ENCODE results near the gene HEPN1. TPM values are rescaled to one million over a fixed set of nuclear protein-coding genes. Genes with fewer than 3 reads are reported as not detected.

HEPN1 gene
- total RNA-seq, 2 experiments from 2014 or later = not detected

DNA sequence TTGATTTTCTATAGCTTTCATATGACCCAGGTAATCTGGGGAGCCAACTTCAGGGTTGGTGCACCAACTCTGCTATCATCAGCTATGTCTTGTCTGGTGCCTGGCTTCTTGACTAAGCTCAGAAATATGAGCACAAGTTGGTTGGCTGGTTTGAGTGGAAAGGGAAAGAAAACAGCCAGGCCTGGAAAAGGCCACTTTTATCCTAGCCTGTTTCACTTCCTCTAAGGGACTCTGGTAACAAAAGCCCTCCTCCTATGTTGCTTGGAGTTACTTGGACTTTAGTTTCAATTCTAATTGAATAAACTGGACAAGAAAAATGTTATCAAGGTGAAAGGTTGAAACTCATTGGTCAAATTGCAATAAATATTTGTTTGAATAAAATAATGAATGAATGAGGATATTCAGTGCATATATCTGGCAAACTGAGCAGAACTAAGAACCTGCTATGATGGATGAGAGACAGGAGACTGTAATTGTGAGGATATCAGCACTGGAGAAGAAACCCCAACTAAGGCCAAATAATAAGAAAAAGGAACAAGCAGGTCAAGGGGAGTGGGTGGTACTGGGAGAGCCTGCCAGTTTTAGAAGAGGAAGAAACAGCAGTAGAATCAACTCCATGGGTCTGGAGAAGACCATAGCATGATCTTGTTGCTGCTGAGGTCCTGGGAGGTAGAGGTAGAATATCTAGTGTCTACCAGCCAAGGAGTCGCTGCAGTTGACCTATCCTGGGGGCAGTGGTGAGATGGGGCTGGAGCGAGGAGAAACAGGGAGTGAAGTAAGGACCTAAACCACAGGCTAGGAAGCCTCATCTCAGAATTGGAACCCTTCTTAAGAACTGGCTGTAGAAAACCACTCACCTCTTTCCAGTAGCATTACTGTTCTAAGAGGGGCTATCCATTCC lies 29.6 kb upstream of the HEPN1 start:
- Mint-ChIP-seq H3K4me3 (no peak overlapping the region), H3K9me3 (no peaks in the 10 kb centered on the region), H3K4me1 (no peaks in the 10 kb centered on the region), H3K36me3 (ENCODE audit: low read depth) (no peaks in the 10 kb centered on the region), H3K27me3 (peaks cover 13% of the 10 kb centered on the region), H3K27ac (no peak overlapping the region)
- ChIA-PET CTCF (interaction anchor here (1.1 to 1.6 kb wide), 3 partner anchors 13 to 515 kb away, joined by 3 to 6 read pairs (median 6); no protein-coding TSS in a partner anchor), POLR2A (no interaction called here)
- DNase-seq = no peak

DNA sequence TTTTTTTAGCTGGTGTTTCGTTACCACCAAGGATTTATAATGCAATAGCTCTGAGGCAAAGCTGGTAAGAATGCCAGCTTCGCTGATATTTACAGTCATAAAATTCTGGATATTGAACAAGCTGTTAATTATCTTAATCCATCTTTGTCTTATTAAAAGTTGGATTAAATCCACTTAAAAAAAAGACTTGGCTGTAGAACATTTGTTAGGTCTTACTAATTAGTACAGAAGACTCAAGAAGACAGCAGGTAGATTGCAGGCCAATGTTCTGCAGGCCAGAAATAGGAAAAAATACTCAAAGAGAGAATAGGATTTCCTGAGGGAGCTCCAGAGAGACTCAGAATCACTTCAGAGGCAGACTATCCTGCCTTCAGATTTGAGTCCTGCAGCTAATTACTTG lies 28.9 kb upstream of the HEPN1 start:
- H3K36me3 Mint-ChIP-seq (ENCODE audit: low read depth) = no peaks in the 10 kb centered on the region
- H3K4me3 Mint-ChIP-seq = no peak overlapping the region
- POLR2A ChIA-PET = no interaction called here
- no peak overlapping the region for H3K27ac Mint-ChIP-seq
- DNase-seq = no peak
- H3K9me3 Mint-ChIP-seq = no peaks in the 10 kb centered on the region
- H3K4me1 Mint-ChIP-seq = no peaks in the 10 kb centered on the region
- CTCF ChIA-PET = interaction anchor here (1.6 kb wide), 1 partner anchor 14 kb away, joined by 6 read pairs; no protein-coding TSS in a partner anchor
- peaks cover 13% of the 10 kb centered on the region for H3K27me3 Mint-ChIP-seq

DNA sequence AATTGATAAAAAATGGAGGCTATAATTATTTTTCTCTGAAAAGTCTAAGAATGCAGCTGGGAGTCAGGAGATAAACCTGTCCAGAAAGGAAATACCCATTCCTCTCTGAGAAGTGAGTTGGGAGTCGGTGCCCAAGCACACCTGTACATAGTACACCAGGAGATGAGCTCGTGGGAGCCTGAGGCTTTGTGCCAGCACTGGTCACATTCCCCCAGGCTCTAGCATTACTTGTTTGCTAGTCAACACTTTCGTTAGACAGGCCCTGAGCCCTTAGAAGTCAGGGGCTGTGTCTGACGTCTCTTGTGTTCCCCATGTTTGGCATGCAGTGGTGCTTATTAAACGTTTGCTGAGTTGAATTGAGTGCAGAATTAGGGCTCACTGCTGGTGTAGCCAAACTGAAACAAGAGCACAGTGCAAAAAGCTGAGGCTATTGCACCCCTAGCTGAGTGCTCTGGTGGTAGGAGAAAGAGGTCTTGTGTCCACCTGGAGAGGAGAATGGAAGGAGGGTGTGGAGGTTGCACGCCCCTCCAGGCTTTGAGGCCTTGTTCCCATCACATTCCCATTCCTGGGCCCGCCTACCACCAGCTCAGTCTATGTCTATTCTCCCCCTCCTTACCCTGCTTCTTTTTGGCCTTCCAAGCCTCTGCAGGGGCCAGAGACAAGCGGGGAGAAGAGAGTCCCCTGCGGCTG lies 28.2 kb upstream of the HEPN1 start:
- Mint-ChIP-seq H3K27ac (no peak overlapping the region), H3K4me1 (no peaks in the 10 kb centered on the region), H3K4me3 (no peak overlapping the region), H3K36me3 (ENCODE audit: low read depth) (no peaks in the 10 kb centered on the region), H3K9me3 (no peaks in the 10 kb centered on the region), H3K27me3 (peaks cover 13% of the 10 kb centered on the region)
- ChIA-PET CTCF (interaction anchor here (1.6 kb wide), 1 partner anchor 14 kb away, joined by 6 read pairs; no protein-coding TSS in a partner anchor), POLR2A (no interaction called here)
- no peak for DNase-seq

DNA sequence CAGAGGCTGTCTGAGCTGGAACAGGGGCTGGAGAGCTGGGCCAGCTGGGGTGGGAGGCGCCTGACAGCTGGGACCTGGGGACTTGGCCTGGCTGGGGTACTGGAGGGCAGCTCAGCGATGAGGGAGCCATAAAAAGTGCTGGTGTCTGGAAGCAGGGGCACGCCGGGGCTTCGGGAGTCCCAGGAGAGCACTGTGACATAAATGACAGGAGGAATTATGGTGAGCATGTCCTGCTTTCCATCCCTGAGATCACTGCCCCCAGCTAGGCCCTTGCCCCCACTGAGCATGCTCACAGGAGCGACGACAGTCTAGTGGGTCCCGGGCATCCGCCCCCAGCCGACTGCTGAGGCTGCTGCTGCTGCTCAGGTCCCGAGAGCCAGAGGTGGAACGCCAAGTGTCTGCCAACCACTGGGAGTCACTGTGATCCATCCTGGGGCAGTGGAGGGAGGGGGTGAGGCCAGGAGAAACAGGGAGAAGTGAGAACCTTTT lies 27.6 kb upstream of the HEPN1 start:
- no peaks in the 10 kb centered on the region for H3K36me3 Mint-ChIP-seq (ENCODE audit: low read depth)
- no peak overlapping the region for H3K27ac Mint-ChIP-seq
- POLR2A ChIA-PET = no interaction called here
- no peaks in the 10 kb centered on the region for H3K9me3 Mint-ChIP-seq
- no peaks in the 10 kb centered on the region for H3K4me1 Mint-ChIP-seq
- DNase-seq = no peak
- no peak overlapping the region for H3K4me3 Mint-ChIP-seq
- CTCF ChIA-PET = interaction anchor here (1.0 kb wide), 1 partner anchor 15 kb away, joined by 3 read pairs; no protein-coding TSS in a partner anchor
- peaks cover 10% of the 10 kb centered on the region for H3K27me3 Mint-ChIP-seq

DNA sequence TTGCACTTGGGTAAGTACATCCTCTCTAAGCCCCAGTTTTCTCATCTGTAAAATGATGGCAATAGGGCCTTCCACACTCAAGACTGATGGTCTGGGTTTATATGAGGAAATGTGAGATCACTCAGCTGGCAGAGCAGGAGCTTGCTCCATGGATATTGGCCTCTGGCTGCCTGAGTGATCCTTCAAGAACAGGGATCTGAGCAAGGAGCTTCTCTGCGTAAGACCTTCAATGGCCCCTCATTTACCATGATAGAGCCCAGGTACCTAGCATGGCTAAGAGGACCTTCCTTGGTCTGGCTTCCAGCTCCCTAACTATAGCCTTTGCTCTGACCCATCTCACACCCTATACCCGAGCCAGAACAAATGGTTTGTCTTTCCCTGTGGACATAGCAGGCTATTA lies 26.9 kb upstream of the HEPN1 start:
- Mint-ChIP-seq H3K9me3 (no peaks in the 10 kb centered on the region), H3K27ac (no peak overlapping the region), H3K36me3 (ENCODE audit: low read depth) (no peaks in the 10 kb centered on the region), H3K27me3 (peaks cover 10% of the 10 kb centered on the region), H3K4me1 (no peaks in the 10 kb centered on the region), H3K4me3 (no peak overlapping the region)
- no peak for DNase-seq
- CTCF ChIA-PET = interaction anchor here (1.0 kb wide), 1 partner anchor 16 kb away, joined by 3 read pairs; no protein-coding TSS in a partner anchor
- POLR2A ChIA-PET = no interaction called here

DNA sequence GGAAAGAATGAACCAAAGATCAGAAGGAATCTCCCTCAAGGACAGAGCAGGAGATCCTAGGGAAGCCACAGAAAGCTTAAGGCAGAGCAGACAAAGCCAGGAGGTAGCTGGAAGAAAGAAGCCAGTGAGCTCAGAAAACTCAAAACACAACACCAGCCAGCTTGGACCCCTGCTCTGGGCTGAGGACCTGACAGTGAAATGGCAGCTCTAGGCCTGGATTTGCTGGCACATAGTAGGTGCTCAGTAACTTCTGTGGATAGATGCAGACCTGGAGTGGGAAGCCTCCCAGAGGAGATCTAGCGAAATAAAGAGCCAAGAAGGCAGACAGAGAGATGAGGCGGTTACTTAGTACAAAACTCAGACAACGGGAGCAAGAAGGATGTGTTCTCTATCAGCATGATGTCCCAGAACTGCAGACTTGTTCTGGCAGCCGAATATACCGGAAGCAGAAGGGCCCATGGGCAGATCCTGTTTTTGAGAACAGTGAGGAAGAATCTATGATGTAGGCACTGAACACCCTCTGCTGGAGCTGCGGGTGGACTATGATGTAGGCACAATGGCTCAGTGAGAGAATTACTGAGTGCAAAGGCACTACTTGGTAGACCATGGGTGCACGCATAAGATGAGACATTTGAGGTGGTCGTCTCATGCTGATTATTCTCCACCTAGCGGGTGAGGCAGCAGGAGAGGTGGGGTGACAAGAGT lies 26.1 kb upstream of the HEPN1 start:
- Mint-ChIP-seq H3K36me3 (ENCODE audit: low read depth) (no peaks in the 10 kb centered on the region), H3K27me3 (peaks cover 12% of the 10 kb centered on the region), H3K27ac (no peak overlapping the region), H3K9me3 (no peaks in the 10 kb centered on the region), H3K4me3 (no peak overlapping the region), H3K4me1 (peaks cover 6% of the 10 kb centered on the region)
- ChIA-PET POLR2A (no interaction called here), CTCF (no interaction called here)
- no peak for DNase-seq

DNA sequence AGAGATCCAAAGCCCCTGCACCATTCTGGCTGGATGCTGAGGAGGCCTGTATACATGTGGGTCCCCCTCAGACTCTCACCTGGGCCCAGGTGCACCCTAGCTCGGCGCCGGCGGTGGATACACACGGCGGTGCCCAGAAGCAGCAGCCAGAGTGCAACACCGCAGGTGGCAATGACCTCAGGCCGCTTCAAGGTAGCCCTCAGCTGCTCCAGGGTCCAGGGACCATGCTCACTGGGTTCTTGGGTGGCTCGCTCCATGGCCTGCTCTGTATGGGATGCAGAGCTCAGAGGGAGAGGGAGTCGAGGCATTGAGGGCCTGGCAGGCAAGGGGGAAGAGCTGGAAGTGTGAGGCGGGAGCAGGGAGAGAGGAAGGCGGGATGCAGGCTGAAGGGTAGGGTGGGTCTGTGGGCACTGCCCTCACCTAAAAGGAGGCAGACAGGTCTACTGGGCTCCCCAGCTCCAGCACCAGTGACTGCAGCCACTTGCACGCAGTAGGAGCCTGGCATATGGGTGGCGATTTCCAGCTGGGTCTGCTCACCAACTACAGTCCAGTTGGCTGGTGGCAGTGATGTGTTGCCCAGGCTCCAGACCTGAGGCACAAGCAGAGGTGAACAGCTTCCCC lies 25.2 kb upstream of the HEPN1 start:
- Mint-ChIP-seq H3K27me3 (peaks cover 10% of the 10 kb centered on the region), H3K4me3 (no peak overlapping the region), H3K9me3 (no peaks in the 10 kb centered on the region), H3K27ac (no peak overlapping the region), H3K4me1 (peaks cover 7% of the 10 kb centered on the region), H3K36me3 (ENCODE audit: low read depth) (no peaks in the 10 kb centered on the region)
- ChIA-PET POLR2A (no interaction called here), CTCF (no interaction called here)
- no peak for DNase-seq

DNA sequence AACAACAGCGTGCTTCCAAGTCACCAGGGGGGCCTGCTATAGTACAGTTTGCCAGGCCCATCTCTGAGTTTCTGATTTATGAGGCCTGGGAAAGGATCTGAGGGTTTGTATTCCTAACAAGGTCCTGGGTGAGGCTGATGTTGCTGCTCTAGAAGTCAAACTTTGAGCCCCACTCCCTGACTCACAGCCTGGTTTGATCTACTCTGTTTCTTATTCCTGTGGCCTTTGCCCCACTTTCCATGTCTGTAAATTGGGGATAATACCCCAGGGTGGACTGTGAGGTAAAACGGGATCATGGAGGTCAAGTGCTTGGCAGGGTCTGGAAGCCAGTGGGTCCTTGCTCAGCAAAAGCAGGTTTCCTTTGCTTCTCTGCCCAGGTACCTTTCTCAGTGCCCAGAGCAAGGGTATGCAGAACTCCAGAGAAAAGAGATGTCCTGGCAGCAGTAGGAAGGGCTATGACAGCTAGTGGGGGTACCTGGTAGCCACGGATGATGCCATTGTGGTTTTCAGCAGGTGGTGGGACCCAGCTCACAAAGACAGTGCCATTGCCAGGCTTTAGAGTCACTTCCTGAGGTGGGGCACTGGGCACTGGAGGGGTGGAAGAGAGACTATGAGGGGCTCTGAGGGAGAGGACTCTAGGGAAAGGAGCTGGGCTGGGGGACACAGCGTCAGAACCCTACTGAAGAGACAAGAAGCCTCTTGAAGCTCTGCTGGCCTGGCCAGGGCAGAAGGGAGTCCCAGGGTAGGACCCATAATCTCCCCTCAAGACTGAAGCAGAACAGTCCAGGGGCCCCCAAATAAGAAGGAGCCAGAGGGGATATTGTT lies 24.2 kb upstream of the HEPN1 start:
- ChIA-PET POLR2A (no interaction called here), CTCF (no interaction called here)

DNA sequence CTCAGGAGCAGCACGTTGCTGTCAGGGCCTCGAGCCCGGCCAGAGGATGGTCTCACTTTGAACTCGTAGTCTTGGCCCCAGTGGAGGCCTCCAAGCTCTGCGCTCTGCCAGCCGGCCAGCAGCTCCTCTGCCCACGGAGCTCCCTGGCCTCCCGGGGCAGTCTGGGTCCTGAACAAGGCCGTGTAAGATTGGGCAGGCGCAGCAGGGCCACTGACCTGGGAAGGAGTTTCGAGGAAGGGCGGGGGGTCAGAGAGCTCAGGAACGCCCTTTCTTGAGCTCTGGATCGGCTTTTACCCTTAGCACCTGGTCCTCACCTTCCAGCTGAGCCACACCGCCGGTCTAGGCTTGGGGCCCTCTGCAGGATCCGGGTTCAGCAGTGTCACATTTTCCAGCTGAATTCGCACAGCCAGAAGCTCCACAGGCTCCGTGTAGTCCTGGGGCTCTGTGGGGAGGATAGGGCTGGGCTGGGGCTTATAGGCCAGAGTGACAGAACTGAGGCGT lies 23.5 kb upstream of the HEPN1 start:
- Mint-ChIP-seq H3K9me3 (no peaks in the 10 kb centered on the region), H3K4me3 (no peak overlapping the region), H3K27ac (no peak overlapping the region), H3K27me3 (peaks cover 14% of the 10 kb centered on the region), H3K4me1 (peaks cover 7% of the 10 kb centered on the region), H3K36me3 (ENCODE audit: low read depth) (no peaks in the 10 kb centered on the region)
- ChIA-PET POLR2A (no interaction called here), CTCF (no interaction called here)
- DNase-seq = no peak

More for the DNA sequence above, 24.2 kb upstream of the HEPN1 start:
- no peak for DNase-seq
- no peak overlapping the region for H3K4me3 Mint-ChIP-seq
- H3K36me3 Mint-ChIP-seq (ENCODE audit: low read depth) = no peaks in the 10 kb centered on the region
- peaks cover 12% of the 10 kb centered on the region for H3K27me3 Mint-ChIP-seq
- peaks cover 7% of the 10 kb centered on the region for H3K4me1 Mint-ChIP-seq
- no peak overlapping the region for H3K27ac Mint-ChIP-seq
- H3K9me3 Mint-ChIP-seq = no peaks in the 10 kb centered on the region

DNA sequence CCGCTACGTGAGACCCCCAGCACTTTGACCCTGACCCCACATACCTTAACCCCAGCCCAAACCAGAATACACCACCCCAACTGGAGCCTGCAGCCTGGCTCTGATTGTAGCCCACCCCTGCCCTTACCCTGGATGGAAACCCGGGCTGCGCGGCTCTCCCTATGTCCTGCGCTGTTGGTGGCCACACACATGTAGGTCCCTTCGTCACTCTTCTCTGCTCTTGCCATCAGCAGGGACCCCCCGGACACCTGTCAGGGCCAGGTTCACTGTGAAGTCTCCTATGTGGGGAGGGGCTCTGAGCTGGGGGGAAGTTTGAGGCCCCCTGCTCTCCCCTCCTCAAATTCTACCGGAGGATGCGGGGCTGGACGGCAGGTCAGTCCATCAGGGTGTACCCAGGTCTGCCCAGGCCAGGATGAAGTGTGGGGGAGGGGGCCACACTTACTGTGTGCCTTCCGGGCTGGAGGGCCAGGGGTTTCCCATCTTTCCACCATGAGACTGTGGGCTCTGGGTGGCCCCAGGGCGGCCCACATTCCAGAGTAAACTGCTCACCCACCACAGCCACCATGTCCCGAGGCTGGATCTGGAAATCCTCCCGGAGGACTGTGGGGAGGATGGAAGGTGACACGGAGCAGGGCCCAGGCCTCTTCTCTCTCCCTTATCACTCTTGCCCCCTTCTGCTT lies 22.8 kb upstream of the HEPN1 start:
- no peak overlapping the region for H3K27ac Mint-ChIP-seq
- no peak overlapping the region for H3K4me3 Mint-ChIP-seq
- peaks cover 20% of the 10 kb centered on the region for H3K27me3 Mint-ChIP-seq
- POLR2A ChIA-PET = no interaction called here
- DNase-seq = peak; percentile 9
- no peaks in the 10 kb centered on the region for H3K36me3 Mint-ChIP-seq (ENCODE audit: low read depth)
- CTCF ChIA-PET = no interaction called here
- H3K4me1 Mint-ChIP-seq = peaks cover 7% of the 10 kb centered on the region
- H3K9me3 Mint-ChIP-seq = no peaks in the 10 kb centered on the region

DNA sequence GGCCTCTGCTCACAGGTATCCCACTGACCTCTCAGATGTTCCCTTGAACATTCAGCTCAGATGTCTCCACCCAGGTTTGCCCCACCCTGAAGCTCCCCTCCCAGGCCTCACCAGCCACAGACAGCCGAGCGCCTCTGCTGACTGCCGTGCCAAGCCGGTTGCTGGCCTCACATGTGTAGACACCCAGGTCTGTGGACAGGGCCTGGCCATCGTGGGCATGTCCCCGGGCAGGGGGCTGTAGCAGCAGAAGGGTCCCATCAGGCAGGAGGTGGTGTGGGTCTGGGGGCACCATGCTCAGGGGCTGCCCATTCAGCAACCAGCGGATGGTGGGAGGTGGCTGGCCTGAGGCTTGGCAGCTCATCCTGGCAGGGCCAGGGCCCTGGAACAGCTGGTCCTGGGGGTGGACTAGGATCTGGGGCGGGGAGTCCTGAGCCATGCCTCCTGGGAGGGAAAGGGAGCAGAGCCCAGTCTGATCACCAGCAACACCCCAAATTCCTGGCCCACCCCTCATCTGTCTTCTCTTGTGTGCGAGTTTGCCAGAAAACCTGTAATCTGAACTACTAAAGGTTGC lies 22.1 kb upstream of the HEPN1 start:
- H3K4me1 Mint-ChIP-seq = peaks cover 7% of the 10 kb centered on the region
- CTCF ChIA-PET = interaction anchor here (1.5 kb wide), 1 partner anchor 21 kb away, joined by 5 read pairs; no protein-coding TSS in a partner anchor
- peak; percentile 8 for DNase-seq
- H3K4me3 Mint-ChIP-seq = no peak overlapping the region
- POLR2A ChIA-PET = no interaction called here
- no peaks in the 10 kb centered on the region for H3K9me3 Mint-ChIP-seq
- no peaks in the 10 kb centered on the region for H3K36me3 Mint-ChIP-seq (ENCODE audit: low read depth)
- no peak overlapping the region for H3K27ac Mint-ChIP-seq
- H3K27me3 Mint-ChIP-seq = peaks cover 27% of the 10 kb centered on the region
